Ureter (tissue), 1 donor: ENCODE measurements around the gene PSMD1. TPM values are rescaled to one million over a fixed set of nuclear protein-coding genes. Genes with fewer than 3 reads are reported as not detected.
"Not testable (repeated sequence)": the region's sequence is repeated elsewhere in the genome, so short reads cannot be mapped to it uniquely, and the experiment has no call there.

Experiments
- DNase-seq: peaks from one replicate; pipeline ENCODE4 v3.0.0-alpha.2; 2020; ENCODE audit warnings: low spot score
- total RNA-seq: library from RNA; stranded (reverse); gene quantifications from one replicate; pipeline ENCODE4 v1.2.4, GENCODE V29; 2023
- donor health status: DM: yes; HTN: yes; CAD: no.

Gene PSMD1
- total RNA-seq, 1 donor from 2014 or later: 102 TPM

DNA sequence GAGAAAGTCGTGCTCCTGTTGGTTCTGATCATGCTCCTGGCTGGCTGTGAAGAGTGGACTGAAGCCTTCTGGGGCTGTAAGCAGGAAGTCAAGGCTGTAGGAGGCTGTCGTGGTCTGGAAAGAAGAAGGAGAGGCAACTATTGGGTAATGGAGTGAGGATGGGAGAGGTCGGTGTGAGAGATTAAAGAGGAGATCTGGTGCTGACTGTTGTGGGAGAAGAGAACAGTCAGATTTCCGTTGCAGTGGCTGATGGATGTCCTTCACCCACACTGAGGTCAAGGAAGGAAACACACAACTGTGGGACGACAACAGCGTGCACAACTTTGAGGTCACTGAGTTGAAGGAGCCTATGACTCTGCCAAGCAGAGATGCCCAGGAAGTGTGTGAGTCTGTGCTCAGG is 2.8 kb upstream of the PSMD1 start:
- no peak for DNase-seq

GRCh38 chr2:231057590-231057989 is 923 bp downstream of the PSMD1 start:
- DNase-seq: no peak

DNA sequence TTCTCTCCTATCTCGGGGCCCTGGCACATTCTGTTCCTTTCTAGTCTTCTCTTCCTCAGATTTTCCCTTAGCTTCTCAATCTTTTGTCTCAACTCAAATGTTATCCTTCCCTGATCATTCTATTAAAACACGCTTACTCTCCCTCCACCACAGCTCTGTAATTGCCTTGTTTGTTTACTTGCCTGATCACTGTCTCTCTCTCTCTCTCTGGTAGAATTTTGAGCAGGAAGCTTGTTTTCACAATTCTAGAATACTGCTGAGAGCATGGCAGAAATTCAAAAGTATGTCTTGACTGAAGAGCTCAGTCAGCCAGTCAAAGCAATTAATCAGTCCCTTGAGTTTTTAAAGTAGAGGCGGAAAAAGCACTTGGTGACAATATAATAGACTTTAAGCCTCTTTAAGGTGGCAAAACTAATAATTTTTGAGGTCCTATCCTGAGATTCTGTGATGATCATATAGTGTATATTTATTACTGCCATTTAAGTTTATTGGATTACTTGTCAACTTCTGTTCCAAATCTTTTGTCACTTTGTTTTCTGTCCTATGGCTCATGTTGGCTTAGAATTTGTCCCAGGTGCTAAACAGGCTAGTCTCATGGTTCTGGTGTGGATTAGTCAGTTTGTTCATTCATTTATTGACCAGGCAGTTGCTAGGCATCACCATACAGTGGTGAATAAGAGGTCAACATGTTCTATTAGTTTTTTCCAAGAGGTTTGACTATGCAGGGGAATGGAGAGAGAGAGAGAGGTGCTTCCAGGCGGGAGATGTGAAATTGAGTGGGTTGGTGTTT is 2.3 kb downstream of the PSMD1 start:
- DNase-seq: no peak

DNA sequence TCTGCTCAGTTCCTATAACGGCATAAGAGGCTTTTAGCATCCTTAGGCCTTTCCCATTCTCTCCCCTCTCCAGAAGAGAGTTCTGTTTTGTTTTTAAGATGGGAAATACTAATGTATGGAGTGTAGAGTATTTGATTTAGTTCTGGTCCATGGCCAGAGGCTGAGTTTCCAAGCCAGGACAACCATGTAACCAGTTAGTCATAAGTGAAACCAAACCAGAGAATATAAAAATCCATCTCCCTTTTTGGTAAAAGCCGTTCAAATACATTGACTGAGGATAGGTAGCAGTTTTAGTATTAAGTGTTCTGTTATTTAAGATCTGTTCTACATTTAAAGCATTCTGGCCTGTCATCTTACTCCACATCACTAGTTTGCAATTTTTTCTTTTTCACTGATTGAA is 3.1 kb downstream of the PSMD1 start:
- no peak for DNase-seq

- DNase-seq: no peak
Measured at GRCh38 chr2:231062776-231063175, 6.1 kb downstream of the PSMD1 start.

- DNase-seq: no peak
Measured at GRCh38 chr2:231063347-231063746, 6.7 kb downstream of the PSMD1 start.

DNA sequence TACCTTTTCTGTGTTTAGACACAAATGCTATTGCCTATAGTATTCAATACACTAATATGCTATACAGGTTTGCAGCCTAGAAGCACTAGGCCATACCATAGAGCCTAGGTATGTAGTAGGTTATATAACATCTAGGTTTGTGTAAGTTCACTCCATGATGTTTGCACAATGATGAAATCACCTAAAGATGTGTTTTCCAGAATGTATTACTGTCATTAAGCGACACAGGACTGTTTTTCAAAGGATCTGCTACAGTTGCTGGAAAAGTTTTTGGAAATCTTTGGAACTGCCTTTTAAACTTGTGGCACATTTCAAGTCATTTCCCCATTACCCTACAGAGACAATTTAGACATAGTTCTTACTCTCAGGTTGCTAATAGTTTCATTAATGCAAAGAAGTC is 9.3 kb downstream of the PSMD1 start:
- DNase-seq: no peak

GRCh38 chr2:231067531-231067930 is 10.9 kb downstream of the PSMD1 start:
- DNase-seq: not testable (repeated sequence)

- DNase-seq: no peak
Measured at GRCh38 chr2:231068525-231069222, 12.0 kb downstream of the PSMD1 start.

DNA sequence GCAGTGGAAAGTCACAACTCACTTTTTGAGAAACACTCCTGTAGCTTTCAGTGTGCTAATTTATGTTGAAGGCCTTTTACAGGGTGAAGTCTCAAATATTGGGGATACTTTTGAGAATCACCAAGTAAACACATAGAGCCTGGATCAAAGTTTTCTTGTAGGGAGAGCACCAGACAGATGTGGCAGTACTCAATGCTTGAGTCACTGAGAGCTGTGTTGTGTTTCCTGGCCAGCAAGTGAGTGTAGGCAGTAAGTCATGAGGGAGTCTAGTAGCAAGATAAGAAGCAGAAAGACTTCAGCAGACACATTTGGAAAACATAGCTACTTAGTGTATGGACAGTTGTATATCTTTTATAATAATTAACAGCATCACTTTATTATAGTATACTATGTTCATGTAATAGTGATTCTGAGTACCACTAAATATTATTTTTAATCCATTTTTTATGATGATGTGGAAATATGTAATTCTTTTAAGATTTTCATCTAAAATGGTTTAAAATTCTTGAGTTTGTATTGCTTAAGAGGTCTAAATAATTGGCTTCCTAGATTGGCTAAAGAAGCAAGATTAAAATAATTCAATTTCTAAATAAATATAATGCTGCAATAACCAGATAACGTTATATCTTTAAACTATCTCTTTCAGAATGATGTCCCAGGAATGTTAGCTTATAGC is 12.8 kb downstream of the PSMD1 start:
- DNase-seq: no peak

DNA sequence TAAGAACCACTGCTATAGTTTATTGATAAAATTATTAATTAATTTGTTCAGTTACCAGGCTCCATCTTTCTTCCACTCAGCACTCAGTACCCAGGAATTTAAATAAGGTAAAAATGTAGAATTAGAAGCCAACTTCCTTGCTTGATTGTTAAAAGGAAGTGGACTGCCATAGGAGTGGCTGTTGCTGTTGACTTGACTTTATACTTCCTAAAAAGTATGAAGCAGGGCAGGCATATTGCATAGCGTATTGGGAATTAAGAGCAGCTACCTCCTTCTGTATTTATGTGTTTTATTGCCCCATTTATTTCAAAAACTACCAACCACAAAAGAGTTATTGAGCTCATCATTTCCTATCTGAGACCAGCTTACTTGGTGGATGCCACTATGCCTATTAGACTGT is 27.9 kb downstream of the PSMD1 start:
- DNase-seq: no peak

- DNase-seq: no peak
Measured at GRCh38 chr2:231088754-231089153, 32.1 kb downstream of the PSMD1 start.

DNA sequence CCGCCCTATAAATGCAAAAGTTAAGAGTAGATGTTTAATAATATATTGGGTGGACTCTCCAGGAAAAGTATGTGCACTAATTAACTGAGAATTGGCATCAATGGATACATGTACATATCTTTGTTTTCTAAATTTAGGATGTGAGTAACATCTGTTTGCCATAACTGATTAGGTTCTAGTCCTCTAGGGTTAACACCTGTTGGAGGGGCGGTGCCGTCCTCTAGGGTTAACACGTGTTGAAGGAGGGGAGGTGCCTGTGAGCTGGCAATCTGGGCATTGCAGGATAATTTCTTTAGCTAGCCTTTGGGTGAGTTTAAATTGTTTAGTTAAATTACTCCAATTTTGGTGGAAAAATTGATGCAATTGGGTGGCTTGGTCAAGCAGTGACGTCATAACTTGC is 37.3 kb downstream of the PSMD1 start:
- no peak for DNase-seq

DNA sequence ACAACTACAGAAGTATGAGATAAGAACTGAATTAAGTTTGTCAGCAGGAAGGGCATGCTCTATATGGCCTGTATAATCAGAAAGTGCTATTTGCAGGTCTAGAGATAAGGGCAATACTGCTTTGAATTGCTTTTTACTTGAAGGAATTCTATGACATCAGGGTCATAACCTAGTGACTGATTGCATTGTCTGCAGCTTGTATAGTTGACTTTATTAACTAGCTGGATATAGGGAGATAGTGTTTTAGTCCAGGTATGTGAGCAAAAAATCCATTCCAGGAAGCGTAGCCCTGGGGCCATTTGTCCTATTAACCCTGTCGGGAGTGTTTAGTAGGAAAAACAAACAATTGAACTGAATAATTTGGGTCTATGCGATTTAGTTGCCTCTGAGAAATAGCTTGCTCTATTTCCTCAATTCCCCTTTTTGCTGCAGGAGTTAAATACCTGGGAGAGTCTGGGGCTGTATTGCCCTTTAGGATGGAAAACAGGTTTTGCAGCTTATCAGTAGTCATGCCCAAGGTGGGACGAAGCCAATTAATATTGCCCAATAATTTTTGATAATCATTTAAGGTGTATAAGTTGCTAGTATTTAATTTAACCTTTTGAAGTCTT is 38.2 kb downstream of the PSMD1 start:
- no peak for DNase-seq

- DNase-seq: no peak
Measured at GRCh38 chr2:231099918-231100317, 43.3 kb downstream of the PSMD1 start.

DNA sequence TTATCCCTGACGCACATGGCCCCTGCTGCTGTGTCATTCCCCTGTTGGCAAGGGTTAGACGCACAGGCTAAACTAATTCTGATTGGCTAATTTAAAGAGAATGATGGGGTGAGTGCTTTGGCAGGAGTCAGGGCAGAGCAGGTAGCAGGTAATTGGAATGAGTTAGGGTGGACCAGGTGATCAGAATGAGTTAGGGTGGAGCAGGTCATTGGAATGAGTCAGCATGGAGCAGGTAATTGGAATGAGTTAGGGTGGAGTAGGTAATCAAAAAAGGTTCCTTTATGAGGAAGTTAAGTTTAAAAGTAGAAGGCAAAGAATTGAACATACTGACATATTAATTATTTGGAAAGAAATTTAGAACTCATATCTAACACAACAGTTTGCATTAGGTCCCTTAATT is 43.7 kb downstream of the PSMD1 start:
- DNase-seq: not testable (repeated sequence)

- DNase-seq: no peak
Measured at GRCh38 chr2:231100990-231101389, 44.3 kb downstream of the PSMD1 start.

DNA sequence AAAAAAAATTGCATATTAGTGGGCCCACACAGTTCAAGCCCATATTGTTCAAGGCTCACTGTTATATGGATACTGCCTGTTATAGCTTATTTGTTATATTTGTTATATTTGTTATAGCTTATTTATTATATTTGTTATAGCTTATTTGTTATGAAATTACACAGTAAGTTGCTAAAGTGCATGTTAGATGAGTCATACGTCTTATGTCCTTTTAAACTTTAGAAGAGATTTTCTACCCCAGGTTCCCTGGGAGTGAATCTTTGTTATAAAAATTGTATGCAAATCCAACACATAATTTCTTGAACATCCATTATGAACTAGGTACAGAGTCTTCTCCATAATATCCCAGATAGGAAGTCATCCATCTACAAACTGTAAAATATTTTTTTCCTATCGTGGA is 46.1 kb downstream of the PSMD1 start:
- no peak for DNase-seq

GRCh38 chr2:231104115-231104713 is 47.5 kb downstream of the PSMD1 start:
- DNase-seq: peak; percentile 60

- DNase-seq: no peak
Measured at GRCh38 chr2:231110551-231110950, 53.9 kb downstream of the PSMD1 start.

DNA sequence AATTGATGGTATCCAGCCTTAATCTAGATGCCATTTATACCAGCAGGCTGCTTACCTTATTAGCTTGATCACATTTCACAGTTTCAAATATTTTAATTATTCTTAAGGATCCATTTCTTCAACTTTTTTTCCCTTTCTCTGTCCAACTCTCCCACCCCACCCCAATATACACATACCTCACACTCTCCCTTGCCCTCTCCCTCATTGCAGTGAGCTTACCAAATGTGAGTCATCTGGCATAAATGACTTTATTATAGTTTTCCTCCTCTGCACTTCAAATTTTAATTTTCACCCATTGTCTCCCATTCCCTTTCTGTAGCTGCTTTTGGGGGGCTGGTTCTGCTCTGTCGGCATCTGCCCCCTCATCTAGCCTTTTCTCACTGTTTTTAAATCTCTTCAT is 55.3 kb downstream of the PSMD1 start:
- no peak for DNase-seq

GRCh38 chr2:231113489-231113888 is 56.8 kb downstream of the PSMD1 start:
- no peak for DNase-seq
